Endothelial cell of umbilical vein (primary cell): ENCODE data around the gene PSPN. TPM values are rescaled to one million over a fixed set of nuclear protein-coding genes. Genes with fewer than 3 reads are reported as not detected.

Experiments used
- BruUV-seq: library from RNA; stranded (reverse); fragments of 400-500 nt; replicated peaks from 2 replicates; lab custom pipeline; 2021; lab: Mats Ljungman, UMichigan
- CTCF ChIA-PET: fragments of 300-600, 350-600 bp; sonication (Branson Sonifier 250); formaldehyde crosslinking; loops from one replicate; lab custom pipeline; 2021; ENCODE audit warnings: antibody characterized with exemption, inconsistent platforms; lab: Charles Lee
- POLR2A ChIA-PET: fragments of 300-600, 350-600 bp; sonication (Branson Sonifier 250); formaldehyde crosslinking; loops from one replicate; lab custom pipeline; 2021; ENCODE audit warnings: antibody characterized with exemption, inconsistent platforms; lab: Charles Lee
- DNase-seq: peaks from one replicate; pipeline ENCODE4 v3.0.0-alpha.2; 2011; ENCODE audit warnings: low read depth, low spot score
- FAIRE-seq: peaks from 2 replicates; lab custom pipeline; 2011; peaks lifted over from hg19 to GRCh38; lab: Jason Lieb, UNC
- H2AFZ ChIP-seq: 2 replicates; pipeline ENCODE4 v1.6.0; 2012; ENCODE audit warnings: low read depth, low read length, control low read depth, inconsistent platforms
- H3K27ac ChIP-seq: 2 replicates; pipeline ENCODE4 v1.5.1; 2011; ENCODE audit warnings: low read depth, mild to moderate bottlenecking, control low read depth, low read length, moderate library complexity; ENCODE audit not compliant: insufficient read depth
- H3K27me3 ChIP-seq, 2 experiments: 2 replicates each; pipeline versions ENCODE4 v1.6.0 to v1.6.1; 2011; ENCODE audit warnings: low read length in 2 of 2, mixed read lengths in 1 of 2; ENCODE audit not compliant: control insufficient read depth in 2 of 2, insufficient read depth in 2 of 2
- H3K36me3 ChIP-seq, 2 experiments: 2 replicates in 1 of 2; 3 replicates in 1 of 2; pipeline ENCODE4 v1.5.1; 2011; ENCODE audit warnings: low read length in 2 of 2, mild to moderate bottlenecking in 1 of 2, moderate library complexity in 1 of 2; ENCODE audit not compliant: control insufficient read depth in 2 of 2, insufficient read depth in 2 of 2; ENCODE audit errors: extremely low read depth in 1 of 2
- H3K4me1 ChIP-seq: 3 replicates; pipeline ENCODE4 v1.5.1; 2011; ENCODE audit warnings: mild to moderate bottlenecking, low read length; ENCODE audit not compliant: control insufficient read depth, insufficient read depth; ENCODE audit errors: extremely low read depth
- H3K4me2 ChIP-seq: 2 replicates; pipeline ENCODE4 v1.6.1; 2011; ENCODE audit warnings: low read length, control low read depth, mixed read lengths; ENCODE audit not compliant: insufficient read depth
- H3K4me3 ChIP-seq, 3 experiments: fragments of 200-600 bp in 1 of 3; sonication (generic), shearing (Covaris generic) in 1 of 3; replicated peaks in 1 of 3; 2 replicates each; pipeline ENCODE4 v1.5.1; 2011 to 2016; ENCODE audit warnings: control low read depth in 3 of 3, low read length in 3 of 3, mild to moderate bottlenecking in 2 of 3, inconsistent platforms in 1 of 3, low read depth in 1 of 3, moderate library complexity in 1 of 3; ENCODE audit not compliant: insufficient read depth in 1 of 3
- H3K79me2 ChIP-seq: 2 replicates; pipeline ENCODE4 v1.6.0; 2012; ENCODE audit warnings: low read length, inconsistent platforms; ENCODE audit not compliant: control insufficient read depth, insufficient read depth
- H3K9ac ChIP-seq: replicated peaks from 2 replicates; pipeline ENCODE3; 2011; ENCODE audit warnings: low read length, control low read depth; ENCODE audit not compliant: insufficient read depth; ENCODE audit errors: extremely low read depth
- H3K9me1 ChIP-seq: replicated peaks from 3 replicates; pipeline ENCODE4 v1.6.0; 2011; ENCODE audit warnings: mild to moderate bottlenecking, low read length; ENCODE audit not compliant: control insufficient read depth, insufficient read depth; ENCODE audit errors: extremely low read depth
- H3K9me3 ChIP-seq: replicated peaks from 2 replicates; pipeline ENCODE4 v1.5.1; 2012; ENCODE audit warnings: low read length, inconsistent platforms; ENCODE audit not compliant: control insufficient read depth, insufficient read depth
- H4K20me1 ChIP-seq: replicated peaks from 2 replicates; pipeline ENCODE3; 2011; ENCODE audit warnings: mild to moderate bottlenecking, low read length; ENCODE audit not compliant: control insufficient read depth, insufficient read depth; ENCODE audit errors: extremely low read depth
- GATA2 ChIP-seq: IDR thresholded peaks from 2 replicates; pipeline ENCODE4 v1.7.0; 2011; ENCODE audit warnings: low read depth, mild to moderate bottlenecking, moderate library complexity, mixed read lengths, low read length; ENCODE audit not compliant: insufficient read length, insufficient read depth
- POLR2A ChIP-seq: IDR thresholded peaks from 2 replicates; pipeline ENCODE4 v1.6.1; 2012; ENCODE audit warnings: low read depth, mild to moderate bottlenecking, control low read depth, low read length
- POLR2AphosphoS5 ChIP-seq: IDR thresholded peaks from 2 replicates; pipeline ENCODE4 v1.6.1; 2012; ENCODE audit warnings: low read depth, mild to moderate bottlenecking, control low read depth, low read length, moderate library complexity; ENCODE audit not compliant: insufficient read depth
- dilution Hi-C: fragments of 300-500 bp; cut with MboI; formaldehyde crosslinking; loops from one replicate; pipeline ENCODE4 v1.15.0; 2019; ENCODE audit warnings: low sequenced_read_pairs; ENCODE audit not compliant: extremely low pct_ligation_motif_present
- intact Hi-C: fragments of 100-400 bp; cut with micrococcal nuclease; formaldehyde crosslinking; loops from one replicate; pipeline ENCODE4 v1.10.0; 2022
- polyA plus RNA-seq, 4 experiments: library from polyadenylated mRNA; depleted of rRNA in 3 of 4; stranded (reverse) in 3 of 4; unstranded in 1 of 4; fragments of >200 nt; gene quantifications; 2 replicates each; pipeline versions ENCODE4 v1.2.1 to v1.2.3, GENCODE V29; 2011 to 2012; ENCODE audit warnings: missing spikeins in 1 of 4
- total RNA-seq: library from RNA; stranded (reverse); gene quantifications from 2 replicates; pipeline ENCODE4 v1.2.3, GENCODE V29; 2021
- TF ChIP-seq, protein P1 (sequence below), 2 donors: IDR thresholded peaks; 1 replicate in 1 of 2; 2 replicates in 1 of 2; pipeline ENCODE4 v1.5.1; 2011; ENCODE audit warnings: low read length in 2 of 2, mild to moderate bottlenecking in 2 of 2, moderate library complexity in 2 of 2, control low read depth in 1 of 2, inconsistent platforms in 1 of 2, low read depth in 1 of 2; ENCODE audit not compliant: insufficient read depth in 1 of 2; ENCODE audit errors: extremely low read depth in 1 of 2

PSPN gene
- total and polyA plus RNA-seq, 2 donors (not counting 3 experiments of a cell fraction or from before 2014, with no cell fraction given) = 0.84 to 1.0 TPM

DNA sequence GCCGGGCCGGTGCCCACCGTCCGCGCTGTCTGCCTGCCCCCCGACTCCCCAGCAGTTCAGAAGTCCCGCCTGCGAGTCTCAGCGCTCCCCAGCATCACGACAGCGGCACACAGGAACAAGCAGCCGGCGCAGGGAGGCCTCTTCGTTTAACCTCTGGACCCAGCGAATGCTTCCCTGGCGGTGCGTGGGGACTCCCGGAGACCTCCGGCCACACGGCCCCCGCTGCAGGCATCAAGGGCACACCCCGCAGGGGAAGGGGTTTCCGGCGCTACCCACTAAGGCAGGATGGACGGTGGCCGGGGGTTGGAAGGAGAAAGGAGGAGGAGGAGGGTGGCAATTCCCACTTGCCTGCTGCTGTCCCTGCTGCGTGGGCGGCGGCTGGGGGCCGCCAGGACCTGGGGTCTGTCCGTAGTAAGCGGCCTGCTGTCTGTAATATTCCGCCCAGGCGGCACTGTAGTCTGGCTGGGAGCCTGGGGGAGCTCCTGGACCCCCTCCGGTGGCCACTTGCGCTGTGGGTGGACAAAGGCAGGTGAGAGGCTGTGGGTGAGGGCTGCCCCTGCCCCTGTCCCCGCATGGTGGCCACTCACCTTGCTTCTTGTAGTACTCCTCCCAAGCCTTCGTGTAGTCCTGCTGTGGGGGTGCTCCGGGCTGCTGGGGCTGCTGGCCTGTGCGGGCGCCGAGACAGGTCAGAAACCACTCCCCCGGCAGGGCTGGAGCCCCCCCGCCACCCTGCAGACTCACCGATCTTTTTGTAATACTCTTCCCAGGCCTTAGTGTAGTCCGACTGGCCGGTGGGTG lies 39.3 kb upstream of the PSPN start:
- Histone ChIP-seq H3K79me2 (peaks cover 14% of the 10 kb centered on the region), H3K9me3 (no peaks in the 10 kb centered on the region), H3K4me2 (no peak overlapping the region), H3K9me1 (no peaks in the 10 kb centered on the region), H3K4me1 (no peaks in the 10 kb centered on the region), H3K4me3 (no peak overlapping the region), H3K27ac (no peak overlapping the region), H2AFZ (no peak overlapping the region), H3K27me3 (no peaks in the 10 kb centered on the region), H3K36me3 (peaks cover 26 to 51% of the 10 kb centered on the region in 2 experiments), H3K9ac (no peak overlapping the region), H4K20me1 (no peaks in the 10 kb centered on the region)
- TF ChIP-seq GATA2 = no peak
- TF ChIP-seq, protein P1, sequence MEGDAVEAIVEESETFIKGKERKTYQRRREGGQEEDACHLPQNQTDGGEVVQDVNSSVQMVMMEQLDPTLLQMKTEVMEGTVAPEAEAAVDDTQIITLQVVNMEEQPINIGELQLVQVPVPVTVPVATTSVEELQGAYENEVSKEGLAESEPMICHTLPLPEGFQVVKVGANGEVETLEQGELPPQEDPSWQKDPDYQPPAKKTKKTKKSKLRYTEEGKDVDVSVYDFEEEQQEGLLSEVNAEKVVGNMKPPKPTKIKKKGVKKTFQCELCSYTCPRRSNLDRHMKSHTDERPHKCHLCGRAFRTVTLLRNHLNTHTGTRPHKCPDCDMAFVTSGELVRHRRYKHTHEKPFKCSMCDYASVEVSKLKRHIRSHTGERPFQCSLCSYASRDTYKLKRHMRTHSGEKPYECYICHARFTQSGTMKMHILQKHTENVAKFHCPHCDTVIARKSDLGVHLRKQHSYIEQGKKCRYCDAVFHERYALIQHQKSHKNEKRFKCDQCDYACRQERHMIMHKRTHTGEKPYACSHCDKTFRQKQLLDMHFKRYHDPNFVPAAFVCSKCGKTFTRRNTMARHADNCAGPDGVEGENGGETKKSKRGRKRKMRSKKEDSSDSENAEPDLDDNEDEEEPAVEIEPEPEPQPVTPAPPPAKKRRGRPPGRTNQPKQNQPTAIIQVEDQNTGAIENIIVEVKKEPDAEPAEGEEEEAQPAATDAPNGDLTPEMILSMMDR (IDR thresholded peaks at IDR 0.05; ENCODE audit: extremely low read depth in 1 of 2, insufficient read depth in 1 of 2, low read depth in 1 of 2, low read length in 2 of 2) = no peak
- no peak for TF ChIP-seq POLR2AphosphoS5
- no peak for TF ChIP-seq POLR2A
- intact Hi-C loops (no loop called here), dilution Hi-C loops (no loop called here)
- ChIA-PET POLR2A (no interaction called here), CTCF (no interaction called here)
- BruUV-seq = no TSS peak
- DNase-seq (no peak), FAIRE-seq (no peak)
